HCT116 (cell line): ENCODE data around the gene CD7. TPM values are rescaled to one million over a fixed set of nuclear protein-coding genes. Genes with fewer than 3 reads are reported as not detected.

Experiments
- CBX3 ChIP-seq: IDR thresholded peaks from 2 replicates; pipeline ENCODE4 v1.6.1; 2012; ENCODE audit warnings: low read depth
- EGR1 ChIP-seq: IDR thresholded peaks from 2 replicates; pipeline ENCODE4 v1.6.1; 2012; ENCODE audit warnings: low read depth
- EZH2 ChIP-seq: fragments of 200-600 bp; sonication (generic); IDR thresholded peaks from 2 replicates; pipeline ENCODE4 v1.6.1; 2017; ENCODE audit warnings: antibody characterized with exemption, mixed run types
- EZH2phosphoT487 ChIP-seq: fragments of 200-600 bp; IDR thresholded peaks from 2 replicates; pipeline ENCODE4 v1.6.1; 2018; ENCODE audit warnings: antibody characterized with exemption, borderline replicate concordance
- FOSL1 ChIP-seq: IDR thresholded peaks from 2 replicates; pipeline ENCODE4 v1.6.1; 2012; ENCODE audit warnings: low read depth
- POLR2AphosphoS5 ChIP-seq: IDR thresholded peaks from 2 replicates; pipeline ENCODE4 v1.6.1; 2011; ENCODE audit warnings: mild to moderate bottlenecking, low read depth, low read length, moderate library complexity
- RAD21 ChIP-seq: IDR thresholded peaks from 2 replicates; pipeline ENCODE4 v1.6.1; 2012; ENCODE audit warnings: low read depth, mild to moderate bottlenecking
- SP1 ChIP-seq: IDR thresholded peaks from 2 replicates; pipeline ENCODE4 v1.6.1; 2012; ENCODE audit warnings: low read depth
- total RNA-seq: library from RNA; stranded (reverse); gene quantifications from one replicate; pipeline ENCODE4 v1.2.1, GENCODE V29; 2021; ENCODE audit not compliant: unreplicated experiment
- TF ChIP-seq, protein P1 (sequence below): IDR thresholded peaks from 2 replicates; pipeline ENCODE4 v1.6.1; 2012; ENCODE audit warnings: low read depth

Gene CD7
- total RNA-seq, 1 experiment from 2014 or later, result 0.61 TPM

DNA sequence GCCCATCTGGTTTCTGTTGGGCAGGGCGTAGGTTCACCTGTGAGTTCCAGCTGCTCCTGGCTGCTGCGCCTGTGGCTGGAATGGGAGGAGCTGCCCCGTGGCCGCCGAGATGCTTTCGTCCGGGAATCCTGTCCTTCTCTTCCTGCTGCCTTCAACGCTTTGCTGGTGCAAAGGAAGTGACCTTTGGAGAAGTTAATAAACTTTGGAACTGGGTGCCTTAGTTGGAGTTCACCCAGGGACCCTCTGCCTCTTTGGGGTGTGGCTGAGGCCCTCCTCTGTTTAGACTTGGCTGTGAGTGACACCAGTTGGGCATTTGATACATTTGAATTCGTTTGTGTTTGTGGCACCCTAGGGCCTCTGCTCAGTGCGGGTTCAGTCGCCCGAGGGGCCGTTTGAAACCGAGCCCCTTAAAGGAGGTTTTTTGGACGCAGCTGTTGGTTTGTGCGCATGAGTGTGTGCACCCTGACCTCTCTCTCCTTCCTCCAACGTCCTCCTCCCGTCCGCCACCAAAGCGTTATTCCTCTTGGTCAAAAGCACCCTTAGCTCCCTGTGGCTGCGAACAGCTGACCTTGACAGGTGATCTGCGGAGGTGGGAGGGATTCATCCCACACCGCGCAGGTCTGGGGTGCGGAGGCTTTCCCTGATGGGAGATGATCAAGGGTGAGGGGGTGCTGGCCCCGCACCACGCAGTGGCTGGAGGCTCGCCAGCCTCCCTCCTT lies 25.1 kb upstream of the CD7 start (continued):
- TF ChIP-seq, protein P1, sequence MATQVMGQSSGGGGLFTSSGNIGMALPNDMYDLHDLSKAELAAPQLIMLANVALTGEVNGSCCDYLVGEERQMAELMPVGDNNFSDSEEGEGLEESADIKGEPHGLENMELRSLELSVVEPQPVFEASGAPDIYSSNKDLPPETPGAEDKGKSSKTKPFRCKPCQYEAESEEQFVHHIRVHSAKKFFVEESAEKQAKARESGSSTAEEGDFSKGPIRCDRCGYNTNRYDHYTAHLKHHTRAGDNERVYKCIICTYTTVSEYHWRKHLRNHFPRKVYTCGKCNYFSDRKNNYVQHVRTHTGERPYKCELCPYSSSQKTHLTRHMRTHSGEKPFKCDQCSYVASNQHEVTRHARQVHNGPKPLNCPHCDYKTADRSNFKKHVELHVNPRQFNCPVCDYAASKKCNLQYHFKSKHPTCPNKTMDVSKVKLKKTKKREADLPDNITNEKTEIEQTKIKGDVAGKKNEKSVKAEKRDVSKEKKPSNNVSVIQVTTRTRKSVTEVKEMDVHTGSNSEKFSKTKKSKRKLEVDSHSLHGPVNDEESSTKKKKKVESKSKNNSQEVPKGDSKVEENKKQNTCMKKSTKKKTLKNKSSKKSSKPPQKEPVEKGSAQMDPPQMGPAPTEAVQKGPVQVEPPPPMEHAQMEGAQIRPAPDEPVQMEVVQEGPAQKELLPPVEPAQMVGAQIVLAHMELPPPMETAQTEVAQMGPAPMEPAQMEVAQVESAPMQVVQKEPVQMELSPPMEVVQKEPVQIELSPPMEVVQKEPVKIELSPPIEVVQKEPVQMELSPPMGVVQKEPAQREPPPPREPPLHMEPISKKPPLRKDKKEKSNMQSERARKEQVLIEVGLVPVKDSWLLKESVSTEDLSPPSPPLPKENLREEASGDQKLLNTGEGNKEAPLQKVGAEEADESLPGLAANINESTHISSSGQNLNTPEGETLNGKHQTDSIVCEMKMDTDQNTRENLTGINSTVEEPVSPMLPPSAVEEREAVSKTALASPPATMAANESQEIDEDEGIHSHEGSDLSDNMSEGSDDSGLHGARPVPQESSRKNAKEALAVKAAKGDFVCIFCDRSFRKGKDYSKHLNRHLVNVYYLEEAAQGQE, result no peak
- TF ChIP-seq EZH2phosphoT487 (no peak), POLR2AphosphoS5 (no peak), EGR1 (no peak), EZH2 (no peak), FOSL1 (no peak), SP1 (no peak), CBX3 (no peak), RAD21 (no peak)
